Activated CD4-positive, alpha-beta memory T cell treated with anti-CD3 and anti-CD28 coated beads, Interleukin-2, amount 10 ng/mL, durations not matched to agents 7 days and 5 days (primary cell): ENCODE measurements around the gene FARP1. TPM values are rescaled to one million over a fixed set of nuclear protein-coding genes. Genes with fewer than 3 reads are reported as not detected.

Experiments
- CTCF ChIA-PET: fragments of 350-600 bp; sonication (Branson Sonifier 250); formaldehyde crosslinking; loops from one replicate; lab custom pipeline; 2021; ENCODE audit warnings: antibody characterized with exemption, inconsistent platforms; lab: Charles Lee
- POLR2A ChIA-PET: fragments of 350-600 bp; sonication (Branson Sonifier 250); formaldehyde crosslinking; loops from one replicate; lab custom pipeline; 2021; ENCODE audit warnings: antibody characterized with exemption; lab: Charles Lee
- DNase-seq: peaks from one replicate; pipeline ENCODE4 v3.0.0-alpha.2; 2020
- H3K27ac Mint-ChIP-seq: one replicate; pipeline ENCODE4 v1.8.0; 2021; ENCODE audit warnings: mild to moderate bottlenecking, mixed read lengths
- H3K27me3 Mint-ChIP-seq: one replicate; pipeline ENCODE4 v1.8.0; 2021; ENCODE audit warnings: mixed read lengths
- H3K36me3 Mint-ChIP-seq: one replicate; pipeline ENCODE4 v1.8.0; 2021; ENCODE audit warnings: low read depth, mixed read lengths
- H3K4me1 Mint-ChIP-seq: one replicate; pipeline ENCODE4 v1.8.0; 2021; ENCODE audit warnings: mixed read lengths
- H3K4me3 Mint-ChIP-seq: one replicate; pipeline ENCODE4 v1.8.0; 2021; ENCODE audit warnings: mild to moderate bottlenecking, mixed read lengths
- H3K9me3 Mint-ChIP-seq: one replicate; pipeline ENCODE4 v1.8.0; 2021; ENCODE audit warnings: mixed read lengths
- total RNA-seq, 2 experiments: library from RNA; stranded (reverse); gene quantifications; one replicate each; pipeline ENCODE4 v1.2.3, GENCODE V29; 2021

The FARP1 gene
- total RNA-seq, 2 experiments from 2014 or later: 0.50 to 0.75 TPM

DNA sequence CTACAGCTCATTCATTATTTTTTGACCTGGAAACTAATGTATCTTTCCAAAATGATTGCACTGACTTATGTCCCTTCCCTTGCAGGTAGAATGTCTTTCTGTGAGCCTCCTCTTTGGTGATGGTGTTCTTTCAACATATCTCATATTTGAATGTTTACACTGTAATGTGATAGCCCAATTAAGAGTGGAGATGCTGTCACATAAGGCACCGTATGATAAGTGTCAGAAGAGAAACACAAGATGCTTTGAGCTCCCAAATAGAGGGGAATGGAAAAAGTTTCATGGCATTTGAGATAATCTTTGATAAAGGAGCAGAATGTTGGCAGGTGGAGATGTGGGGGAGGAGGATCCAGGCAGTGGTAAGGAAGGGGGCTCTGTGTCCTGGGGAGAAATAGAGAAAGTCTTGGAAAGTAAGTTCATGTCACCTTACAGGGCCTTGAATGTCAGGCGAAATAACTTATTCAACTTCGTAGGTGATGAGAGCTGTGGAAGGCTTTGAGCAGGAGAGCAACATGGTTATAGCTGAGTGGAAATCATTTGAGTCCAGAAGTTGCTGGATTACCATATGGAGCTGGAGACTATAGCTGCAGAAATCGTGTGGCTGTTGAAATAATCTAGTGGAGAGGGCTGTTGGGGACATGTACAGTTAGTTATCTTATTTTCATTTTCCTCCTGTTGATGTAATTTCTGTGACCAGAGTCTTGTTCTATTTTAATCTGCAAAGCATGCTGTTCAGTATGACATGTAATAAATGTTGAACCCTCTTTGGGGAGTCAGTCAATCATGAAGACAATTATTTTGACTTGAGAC is 44.5 kb downstream of the FARP1 start:
- DNase-seq: no peak
- no peaks in the 10 kb centered on the region for H3K9me3 Mint-ChIP-seq
- ChIA-PET CTCF (no interaction called here), POLR2A (no interaction called here)
- H3K36me3 Mint-ChIP-seq: no peaks in the 10 kb centered on the region
- peaks cover 2% of the 10 kb centered on the region for H3K27me3 Mint-ChIP-seq
- H3K4me3 Mint-ChIP-seq: no peak overlapping the region
- H3K4me1 Mint-ChIP-seq: no peaks in the 10 kb centered on the region
- no peak overlapping the region for H3K27ac Mint-ChIP-seq

DNA sequence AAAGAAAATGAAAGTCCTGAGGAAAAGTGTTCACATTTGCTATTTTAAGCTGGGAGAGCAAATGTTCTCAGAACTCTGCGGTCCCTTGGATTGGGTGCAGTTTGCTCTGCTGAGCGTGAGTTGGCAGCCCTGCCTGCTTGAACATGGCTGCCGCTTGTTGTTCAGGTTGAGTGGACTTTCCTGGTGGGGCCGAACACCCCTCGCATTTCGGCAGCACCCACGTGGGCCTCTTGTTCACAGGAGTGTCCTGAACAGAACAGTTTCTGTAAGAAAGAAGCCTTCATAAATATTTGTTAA is 45.0 kb downstream of the FARP1 start:
- no peaks in the 10 kb centered on the region for H3K9me3 Mint-ChIP-seq
- no peaks in the 10 kb centered on the region for H3K4me1 Mint-ChIP-seq
- H3K4me3 Mint-ChIP-seq: no peak overlapping the region
- H3K36me3 Mint-ChIP-seq: no peaks in the 10 kb centered on the region
- POLR2A ChIA-PET: no interaction called here
- CTCF ChIA-PET: no interaction called here
- H3K27ac Mint-ChIP-seq: no peak overlapping the region
- no peak for DNase-seq
- peaks cover 2% of the 10 kb centered on the region for H3K27me3 Mint-ChIP-seq

DNA sequence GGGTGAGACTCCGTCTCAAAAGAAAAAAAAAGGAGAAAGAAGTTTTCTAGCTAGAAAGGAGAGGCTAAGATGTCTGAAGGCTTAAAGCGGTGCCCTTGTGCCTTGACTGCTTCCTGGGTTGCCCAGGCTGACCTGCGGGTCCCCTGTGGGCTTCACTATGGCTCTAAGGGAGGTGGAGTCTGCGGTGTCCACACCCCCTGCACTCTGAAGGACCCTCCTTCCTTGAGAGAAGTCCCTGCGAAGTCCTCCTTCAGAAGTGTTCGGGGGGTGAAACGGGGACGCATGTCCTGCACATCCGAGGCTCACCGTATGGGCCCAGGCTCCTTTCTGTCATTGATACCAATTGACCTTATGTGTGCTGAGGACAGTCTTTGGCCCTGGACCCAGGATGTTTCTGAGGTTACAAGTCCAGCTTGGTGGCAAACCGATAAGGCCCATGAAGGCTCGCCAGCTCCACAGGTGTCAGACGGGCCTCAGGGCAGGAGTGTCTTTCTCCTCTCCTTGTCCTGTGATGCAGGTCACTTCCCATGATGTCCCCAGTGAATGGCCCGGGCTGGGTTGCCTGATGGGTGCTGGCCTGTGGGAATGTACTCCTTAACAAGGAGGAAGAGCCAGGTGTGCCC is 45.8 kb downstream of the FARP1 start:
- Mint-ChIP-seq H3K36me3 (no peaks in the 10 kb centered on the region), H3K4me1 (no peaks in the 10 kb centered on the region), H3K4me3 (no peak overlapping the region), H3K9me3 (no peaks in the 10 kb centered on the region), H3K27ac (no peak overlapping the region), H3K27me3 (peaks cover 2% of the 10 kb centered on the region)
- no peak for DNase-seq
- CTCF ChIA-PET: no interaction called here
- POLR2A ChIA-PET: no interaction called here

DNA sequence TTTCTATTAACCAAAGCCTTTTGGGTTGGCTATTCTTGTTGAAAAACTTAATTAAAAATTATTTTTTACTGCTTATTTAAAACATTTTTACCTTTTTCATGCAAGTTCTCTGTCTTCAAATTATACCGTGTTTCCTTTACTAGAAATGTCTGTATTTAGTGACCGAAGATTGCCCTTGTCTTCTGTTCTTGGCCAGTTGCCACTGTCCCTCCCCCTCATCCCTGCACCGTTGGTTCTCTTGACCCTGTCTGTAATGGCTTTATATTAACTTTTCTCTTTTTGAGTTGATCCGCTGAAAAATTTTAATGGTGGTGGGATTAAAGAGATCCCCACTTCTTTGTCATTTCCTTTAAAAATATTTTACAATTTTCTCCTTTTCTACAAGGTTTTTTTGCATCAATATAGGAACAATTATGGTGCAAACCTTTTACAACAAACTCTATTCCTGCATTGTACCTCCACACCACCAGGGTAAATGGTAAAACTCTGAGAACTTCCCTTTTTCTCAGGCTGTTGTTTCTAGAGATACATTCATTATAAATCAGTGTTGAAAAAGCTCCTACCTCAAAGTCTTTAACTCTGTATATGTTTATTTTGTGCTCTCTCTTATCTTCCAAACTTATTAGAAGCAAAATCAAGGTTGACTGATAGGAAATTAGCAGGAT is 47.1 kb downstream of the FARP1 start:
- H3K36me3 Mint-ChIP-seq: no peaks in the 10 kb centered on the region
- CTCF ChIA-PET: no interaction called here
- peaks cover 2% of the 10 kb centered on the region for H3K27me3 Mint-ChIP-seq
- no peaks in the 10 kb centered on the region for H3K4me1 Mint-ChIP-seq
- POLR2A ChIA-PET: no interaction called here
- no peak for DNase-seq
- H3K27ac Mint-ChIP-seq: no peak overlapping the region
- H3K4me3 Mint-ChIP-seq: no peak overlapping the region
- no peaks in the 10 kb centered on the region for H3K9me3 Mint-ChIP-seq

DNA sequence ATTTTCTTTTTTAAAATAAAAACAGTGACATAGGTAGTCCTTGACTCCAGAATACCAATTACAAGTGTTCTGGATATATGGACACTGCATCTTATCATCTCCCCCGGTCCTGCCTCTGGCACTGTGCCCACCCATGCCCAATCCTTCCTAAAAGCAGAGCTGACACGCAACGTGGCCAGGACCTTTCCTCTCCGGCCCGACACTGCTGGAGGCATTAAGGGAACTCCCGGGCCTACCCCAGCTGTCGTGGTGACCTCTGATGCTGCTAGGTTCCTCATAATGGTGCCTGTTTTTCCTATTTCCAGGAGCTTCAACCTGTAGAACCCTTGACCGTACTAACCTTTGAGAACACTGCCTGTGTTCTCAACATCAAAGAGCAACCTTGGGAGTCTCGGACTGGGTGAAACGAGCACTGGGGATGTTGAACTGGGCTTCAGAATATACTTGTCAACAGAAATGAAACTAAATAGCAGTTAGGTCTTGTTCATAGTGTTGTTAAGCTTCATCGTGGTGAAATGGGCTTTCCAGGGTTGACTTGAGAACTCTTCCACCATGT is 48.1 kb downstream of the FARP1 start:
- Mint-ChIP-seq H3K36me3 (no peaks in the 10 kb centered on the region), H3K4me1 (no peaks in the 10 kb centered on the region), H3K4me3 (no peak overlapping the region), H3K27me3 (peaks cover 2% of the 10 kb centered on the region), H3K9me3 (no peaks in the 10 kb centered on the region), H3K27ac (no peak overlapping the region)
- no peak for DNase-seq
- ChIA-PET POLR2A (no interaction called here), CTCF (no interaction called here)

DNA sequence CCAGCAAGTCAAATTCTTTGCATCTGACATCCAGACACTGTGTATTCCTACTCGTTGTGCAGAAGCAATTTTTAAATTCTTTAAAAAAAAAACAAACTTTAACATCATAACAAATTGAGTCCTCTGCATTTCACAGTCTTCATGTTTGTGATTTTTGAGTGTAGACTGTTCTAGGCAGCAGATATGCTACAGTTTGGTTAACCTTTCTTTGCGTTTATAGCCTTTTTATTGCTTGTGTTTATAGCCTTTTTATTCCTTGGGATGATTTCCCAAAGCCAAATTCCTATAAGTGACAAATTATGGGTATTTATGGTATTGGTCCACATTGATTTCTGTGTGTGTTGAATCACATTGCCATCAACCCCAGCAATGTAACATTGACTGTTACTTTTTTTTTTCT is 49.1 kb downstream of the FARP1 start:
- ChIA-PET CTCF (no interaction called here), POLR2A (no interaction called here)
- H3K36me3 Mint-ChIP-seq: no peaks in the 10 kb centered on the region
- no peak overlapping the region for H3K4me3 Mint-ChIP-seq
- DNase-seq: no peak
- H3K27me3 Mint-ChIP-seq: no peaks in the 10 kb centered on the region
- H3K4me1 Mint-ChIP-seq: no peaks in the 10 kb centered on the region
- no peaks in the 10 kb centered on the region for H3K9me3 Mint-ChIP-seq
- no peak overlapping the region for H3K27ac Mint-ChIP-seq

DNA sequence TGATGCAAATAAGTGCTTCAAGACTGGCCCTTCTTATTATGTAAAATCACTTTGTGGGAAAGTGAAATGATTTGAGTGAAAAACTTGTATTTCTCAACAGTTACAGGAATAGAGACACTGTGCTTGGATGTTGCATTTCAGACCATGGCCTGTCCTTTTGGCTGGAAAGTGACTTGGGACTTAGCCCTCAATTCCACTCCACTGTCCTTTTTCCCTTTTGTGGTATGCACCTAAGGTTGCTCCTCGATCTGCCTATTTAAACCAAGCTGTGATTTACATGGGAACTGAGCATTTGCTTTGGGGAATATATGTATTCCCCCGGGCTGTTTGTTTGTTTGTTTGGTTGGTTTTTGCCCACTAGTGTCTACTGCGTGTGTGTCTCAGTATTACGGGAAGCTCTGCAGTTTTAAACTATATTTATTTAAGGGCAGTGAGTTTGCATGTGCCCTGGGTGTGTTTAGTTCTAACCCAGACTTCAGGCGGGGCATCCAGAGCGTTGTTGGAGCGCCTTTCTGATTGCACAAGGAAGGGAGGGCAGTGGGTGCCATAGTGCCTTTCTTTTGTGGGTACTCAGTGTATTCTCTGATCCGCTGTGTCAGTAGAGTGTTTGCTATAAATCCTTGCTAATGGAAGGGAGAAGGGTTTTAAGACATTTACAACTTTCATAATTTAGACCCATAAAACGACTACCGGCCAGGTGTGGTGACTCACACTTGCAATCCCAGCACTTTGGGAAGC is 52.3 kb downstream of the FARP1 start:
- Mint-ChIP-seq H3K27me3 (no peaks in the 10 kb centered on the region), H3K36me3 (no peaks in the 10 kb centered on the region), H3K4me3 (no peak overlapping the region), H3K27ac (no peak overlapping the region), H3K4me1 (no peaks in the 10 kb centered on the region), H3K9me3 (no peaks in the 10 kb centered on the region)
- ChIA-PET POLR2A (no interaction called here), CTCF (no interaction called here)
- DNase-seq: no peak

DNA sequence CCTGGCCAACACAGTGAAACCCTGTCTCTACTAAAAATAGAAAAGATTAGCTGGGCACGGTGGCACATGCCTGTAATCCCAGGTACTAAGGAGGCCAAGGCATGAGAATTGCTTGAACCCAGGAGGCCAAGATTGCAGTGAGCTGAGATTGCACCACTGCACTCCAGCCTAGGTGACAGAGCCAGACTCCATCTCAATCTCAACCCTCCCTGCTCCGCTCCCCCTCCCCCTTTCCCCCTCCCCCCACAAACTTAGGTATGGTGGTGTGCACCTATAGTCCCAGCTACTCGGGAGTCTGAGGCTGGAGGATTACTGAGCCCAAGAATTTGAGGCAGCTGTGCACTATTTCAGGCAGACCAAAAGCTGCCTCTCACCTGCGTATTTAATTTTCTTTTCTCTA is 55.8 kb downstream of the FARP1 start:
- H3K27me3 Mint-ChIP-seq: peaks cover 4% of the 10 kb centered on the region
- H3K4me1 Mint-ChIP-seq: no peaks in the 10 kb centered on the region
- POLR2A ChIA-PET: no interaction called here
- no peaks in the 10 kb centered on the region for H3K9me3 Mint-ChIP-seq
- H3K36me3 Mint-ChIP-seq: no peaks in the 10 kb centered on the region
- no peak for DNase-seq
- CTCF ChIA-PET: no interaction called here
- H3K27ac Mint-ChIP-seq: no peak overlapping the region
- H3K4me3 Mint-ChIP-seq: no peak overlapping the region

DNA sequence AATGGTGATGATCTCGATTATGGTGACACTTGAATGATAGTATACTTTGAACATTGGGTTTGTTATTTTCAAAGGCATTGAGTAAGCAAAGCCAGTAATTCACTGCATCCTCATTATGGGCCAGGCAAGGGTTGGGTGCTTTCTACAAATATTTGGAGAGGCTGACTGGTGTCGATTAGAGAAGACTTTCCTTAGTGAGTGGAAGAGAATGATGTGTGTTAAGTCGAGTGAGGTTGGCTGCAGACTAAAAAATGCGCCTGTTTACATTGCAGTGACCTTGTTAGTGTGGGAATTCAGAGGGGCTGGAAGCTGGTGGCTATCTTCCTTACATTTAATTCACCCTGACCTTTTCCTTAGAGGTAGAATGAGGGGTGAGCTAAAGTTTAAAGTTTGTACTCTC is 56.6 kb downstream of the FARP1 start:
- Mint-ChIP-seq H3K4me3 (no peak overlapping the region), H3K9me3 (no peaks in the 10 kb centered on the region), H3K36me3 (no peaks in the 10 kb centered on the region), H3K27ac (no peak overlapping the region), H3K4me1 (no peaks in the 10 kb centered on the region), H3K27me3 (peaks cover 6% of the 10 kb centered on the region)
- no peak for DNase-seq
- CTCF ChIA-PET: no interaction called here
- POLR2A ChIA-PET: no interaction called here

DNA sequence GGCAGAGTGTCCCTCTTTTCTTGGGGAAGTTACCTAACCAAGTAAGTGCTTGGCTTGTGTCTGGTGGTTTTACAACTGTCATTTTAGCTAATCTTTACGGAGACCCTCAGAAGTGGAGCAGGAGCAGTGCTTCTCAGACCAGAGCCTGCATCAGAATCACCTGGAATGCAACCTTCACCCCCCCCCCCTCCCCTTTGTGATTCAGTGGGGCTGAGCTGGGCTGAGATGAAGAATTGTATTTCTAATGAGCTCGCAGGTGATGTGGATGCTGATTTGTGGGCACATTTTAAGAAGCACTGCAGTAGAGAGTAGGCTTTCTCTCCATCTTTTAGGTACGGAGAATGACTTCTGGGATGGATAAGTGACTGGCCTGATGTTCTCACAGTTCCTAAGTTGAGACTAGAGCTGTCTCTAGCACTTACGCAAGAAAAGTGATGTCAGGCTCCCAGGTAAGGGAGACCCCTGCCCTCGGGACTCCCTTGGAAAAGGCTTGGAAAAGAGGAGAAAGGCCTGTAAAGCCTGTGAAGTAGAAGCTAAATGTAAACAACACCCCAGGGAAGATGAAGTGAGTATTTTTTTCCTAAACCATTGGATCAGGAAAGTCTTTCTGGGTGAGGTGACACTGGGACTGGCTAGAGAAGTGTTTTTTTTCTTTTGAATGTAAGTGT is 57.5 kb downstream of the FARP1 start:
- Mint-ChIP-seq H3K4me1 (no peaks in the 10 kb centered on the region), H3K27ac (no peak overlapping the region), H3K36me3 (no peaks in the 10 kb centered on the region), H3K9me3 (no peaks in the 10 kb centered on the region), H3K27me3 (peaks cover 6% of the 10 kb centered on the region), H3K4me3 (no peak overlapping the region)
- POLR2A ChIA-PET: no interaction called here
- CTCF ChIA-PET: no interaction called here
- DNase-seq: no peak

DNA sequence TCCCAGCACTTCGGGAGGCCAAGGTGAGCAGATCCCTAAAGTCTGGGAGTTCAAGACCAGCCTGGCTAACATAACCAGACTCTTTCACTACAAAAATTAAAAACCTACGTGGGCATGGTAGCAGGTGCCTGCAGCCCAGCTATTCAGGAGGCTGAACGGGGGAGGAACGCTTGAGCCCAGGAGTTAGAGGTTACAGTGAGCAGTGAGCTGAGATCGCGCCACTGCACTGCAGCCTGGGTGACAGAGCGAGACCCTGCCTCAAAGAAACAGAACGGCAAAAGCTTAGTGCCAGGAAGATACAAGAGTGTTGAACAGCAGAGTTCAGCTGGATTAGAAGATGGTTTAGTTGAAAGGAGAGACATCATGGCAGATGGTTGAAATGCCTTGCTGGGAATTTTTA is 58.3 kb downstream of the FARP1 start:
- Mint-ChIP-seq H3K9me3 (no peaks in the 10 kb centered on the region), H3K27me3 (peaks cover 6% of the 10 kb centered on the region), H3K4me3 (no peak overlapping the region), H3K27ac (no peak overlapping the region), H3K4me1 (no peaks in the 10 kb centered on the region), H3K36me3 (no peaks in the 10 kb centered on the region)
- no peak for DNase-seq
- POLR2A ChIA-PET: no interaction called here
- CTCF ChIA-PET: no interaction called here

DNA sequence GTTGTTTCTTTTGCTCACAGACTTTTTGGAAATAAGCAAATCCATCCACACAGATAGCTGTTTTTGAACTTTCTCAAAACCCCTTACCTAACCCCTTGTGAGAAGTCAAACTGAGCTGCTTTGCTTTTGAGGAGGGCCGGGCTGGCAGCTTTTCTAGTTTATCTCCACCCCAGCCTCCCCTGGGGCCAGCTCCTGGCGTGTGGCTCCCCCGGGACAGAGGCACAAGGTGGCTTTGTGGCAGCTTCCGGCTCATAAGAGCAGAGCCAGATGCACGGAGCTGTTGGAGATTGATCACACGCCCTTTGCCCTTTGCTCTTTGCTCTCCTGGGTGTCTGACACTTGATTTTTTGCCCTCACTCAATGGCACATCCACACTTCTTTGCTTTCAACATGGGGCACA is 59.1 kb downstream of the FARP1 start:
- Mint-ChIP-seq H3K4me3 (no peak overlapping the region), H3K4me1 (no peaks in the 10 kb centered on the region), H3K27me3 (peaks cover 6% of the 10 kb centered on the region), H3K27ac (no peak overlapping the region), H3K36me3 (no peaks in the 10 kb centered on the region), H3K9me3 (no peaks in the 10 kb centered on the region)
- DNase-seq: no peak
- CTCF ChIA-PET: no interaction called here
- POLR2A ChIA-PET: no interaction called here
